HG03103 (cell line): Measurements from ENCODE around the gene DERL2.

Source experiments
- ATAC-seq: cut with Tn5 transposase; IDR thresholded peaks from one replicate; pipeline ENCODE4 v1.9.1; 2021; ENCODE audit warnings: low read depth; ENCODE audit not compliant: unreplicated experiment

Gene DERL2

DNA sequence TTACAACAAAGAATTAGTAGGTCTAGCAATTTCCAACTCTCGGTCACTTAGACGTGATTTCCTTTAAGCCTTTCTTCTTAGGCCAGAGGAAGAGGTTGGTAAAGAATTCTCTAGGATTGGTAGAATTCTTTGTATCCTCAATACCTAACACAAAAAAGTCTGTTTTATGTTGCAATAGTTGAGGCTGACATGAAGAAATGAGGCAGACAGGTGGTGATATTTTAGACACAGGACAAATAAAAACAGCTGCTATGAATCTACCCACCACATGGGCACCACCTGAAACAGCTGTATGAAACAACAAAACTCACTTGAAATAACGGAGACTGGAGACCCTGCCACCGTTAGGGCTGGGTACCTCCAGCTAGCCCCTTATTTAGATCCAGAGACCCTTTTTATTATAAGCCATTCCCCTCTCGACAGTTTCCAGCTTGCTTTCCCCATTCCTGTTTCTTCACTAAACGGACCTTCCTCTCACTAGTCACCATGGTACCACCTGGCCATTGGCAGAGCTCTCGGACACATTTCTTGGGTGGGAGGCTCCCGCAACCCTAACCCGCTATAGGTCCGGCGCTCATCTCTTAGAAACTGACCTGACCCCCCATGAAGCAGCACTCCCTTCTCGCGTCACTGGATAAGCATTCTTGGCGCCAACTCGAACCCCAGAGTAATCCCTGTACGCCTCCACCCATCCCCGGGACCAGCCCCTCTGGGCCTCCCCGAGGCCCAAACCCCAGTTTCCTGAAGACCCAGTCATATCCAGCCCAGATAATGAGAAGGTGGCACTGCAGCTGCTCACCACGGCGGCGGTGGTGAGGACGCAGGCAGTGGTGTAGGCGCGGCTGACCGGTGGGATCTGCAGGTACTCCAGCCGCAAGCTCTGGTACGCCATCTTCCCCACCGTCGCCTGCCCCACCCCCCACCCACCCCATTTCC is at the start of gene DERL2:
Gene DERL2, minus strand, starts transcription at position 909 of the 936 bp plus-strand sequence. Its CDS starts 17 bp downstream, at position 892.
- ATAC-seq: peak; percentile 8

DNA sequence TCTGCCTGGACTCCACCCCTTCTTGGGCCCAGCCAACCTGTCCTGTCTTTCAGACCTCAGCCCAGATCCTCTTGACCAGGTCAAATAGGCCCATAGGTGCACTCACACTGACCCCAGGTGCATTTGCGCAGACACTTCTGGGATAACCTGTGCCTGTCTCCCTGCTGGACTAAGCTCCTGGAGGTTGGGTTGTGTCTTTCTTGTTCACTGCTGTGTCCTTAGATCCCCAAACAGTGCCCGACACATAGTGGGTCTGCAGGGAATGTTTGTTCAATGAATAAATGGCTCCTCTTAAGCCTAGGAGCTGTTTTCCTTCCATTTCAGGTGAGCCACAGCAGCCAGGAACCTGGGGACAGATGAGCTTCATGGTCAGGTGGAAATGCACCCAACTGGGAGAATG is 49.5 kb upstream of the DERL2 start:
- ATAC-seq: no peak

DNA sequence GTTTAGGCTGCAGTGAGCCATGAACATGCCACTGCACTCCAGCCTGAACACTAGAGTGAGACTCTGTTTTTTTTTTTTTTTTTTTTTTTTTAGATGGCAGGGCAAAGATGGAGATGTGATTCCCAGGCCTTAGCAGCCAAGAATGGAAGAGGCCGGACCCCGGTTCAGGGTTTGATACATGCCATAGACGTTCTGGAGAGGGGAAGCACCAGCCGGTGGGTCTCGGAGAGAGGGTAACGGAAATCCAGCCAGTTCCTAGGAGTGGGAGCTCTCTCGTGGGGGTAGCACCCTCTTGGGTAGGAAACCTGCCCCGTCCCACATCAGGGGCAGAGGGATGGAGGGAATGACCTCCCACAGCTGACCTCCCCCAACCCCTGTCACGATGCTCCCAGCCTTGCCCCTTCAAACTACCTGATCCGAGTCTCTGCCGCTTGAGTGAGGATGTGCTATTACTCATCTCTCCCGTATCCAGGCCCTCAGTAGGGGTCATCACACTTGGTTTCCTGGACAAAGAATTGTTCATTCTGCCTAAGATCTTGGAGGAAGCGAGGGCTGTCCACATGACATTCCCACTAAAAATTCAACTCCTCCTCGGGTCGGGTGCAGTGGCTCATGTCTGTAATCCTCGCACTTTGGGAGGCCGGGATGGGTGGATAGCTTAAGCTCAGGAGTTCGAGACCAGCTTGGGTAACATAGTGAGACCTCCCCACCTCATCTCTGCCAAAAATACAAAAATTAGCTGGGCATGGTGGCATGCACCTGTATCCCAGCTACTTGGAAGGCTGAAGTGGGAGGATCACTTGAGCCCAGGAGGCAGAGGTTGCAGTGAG is 47.7 kb upstream of the DERL2 start:
- ATAC-seq: no peak

DNA sequence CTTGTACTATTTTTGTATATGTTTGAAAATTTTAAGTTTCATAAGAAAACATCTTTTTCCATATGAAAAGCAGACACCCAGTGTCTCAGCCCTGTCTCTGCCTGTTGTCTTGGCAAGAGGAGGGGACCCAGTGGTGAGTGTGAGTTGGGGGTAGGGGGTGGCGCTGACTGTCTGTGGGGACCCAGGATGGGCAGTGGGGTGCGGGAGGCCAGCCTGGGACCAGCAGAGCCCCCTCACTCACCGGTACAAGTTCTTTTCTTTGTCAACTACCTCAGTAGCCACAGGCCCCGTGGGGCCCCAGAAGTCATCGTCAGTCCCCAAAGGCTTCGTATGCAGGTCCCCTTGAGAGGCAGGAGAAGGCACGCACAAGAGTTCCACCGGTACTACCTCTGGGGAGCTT is 46.6 kb upstream of the DERL2 start:
- no peak for ATAC-seq

- no peak for ATAC-seq
These were observed 45.1 kb upstream of the DERL2 start for GRCh38 chr17:5531085-5531418.

GRCh38 chr17:5530265-5531084 is 44.5 kb upstream of the DERL2 start:
- ATAC-seq: no peak

DNA sequence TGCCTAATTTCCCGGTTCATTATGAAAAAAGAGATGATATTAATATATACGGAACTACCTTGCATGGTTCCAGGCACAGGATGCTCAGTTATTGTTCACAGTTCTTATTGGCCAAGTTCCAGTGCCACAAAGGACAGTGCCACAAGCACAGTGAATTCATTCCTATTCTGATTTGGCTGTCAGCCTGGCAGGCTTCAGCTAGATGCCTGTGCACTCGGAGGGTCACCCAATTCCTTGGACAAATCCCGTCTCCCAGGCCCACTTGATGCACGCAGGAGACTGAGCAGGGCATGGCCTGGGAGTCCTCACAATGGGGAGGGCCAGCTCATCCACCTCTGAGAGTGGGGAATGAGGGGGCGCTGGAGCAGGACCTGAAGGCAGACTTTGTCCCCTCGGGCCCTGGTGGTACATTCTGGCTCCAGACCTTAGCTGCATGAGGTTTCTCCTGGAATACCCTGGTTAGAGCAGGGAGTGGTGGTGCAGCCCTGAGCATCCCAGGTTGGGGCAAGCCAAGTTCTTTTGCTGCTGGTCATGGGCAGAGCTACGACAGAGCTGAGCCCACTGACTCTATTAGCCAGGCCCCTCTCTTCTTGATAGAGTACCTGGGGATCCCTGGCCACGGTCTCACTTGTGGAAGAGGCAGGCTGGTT is 41.7 kb upstream of the DERL2 start:
- no peak for ATAC-seq

GRCh38 chr17:5526821-5527598 is 41.0 kb upstream of the DERL2 start:
- ATAC-seq: no peak

- no peak for ATAC-seq
These were observed 37.3 kb upstream of the DERL2 start for GRCh38 chr17:5523249-5523648.

- no peak for ATAC-seq
These were observed 36.5 kb upstream of the DERL2 start for GRCh38 chr17:5522476-5522875.

- ATAC-seq: no peak
These were observed 30.2 kb upstream of the DERL2 start for GRCh38 chr17:5516060-5516792.

- no peak for ATAC-seq
These were observed 29.0 kb upstream of the DERL2 start for GRCh38 chr17:5514976-5515375.

DNA sequence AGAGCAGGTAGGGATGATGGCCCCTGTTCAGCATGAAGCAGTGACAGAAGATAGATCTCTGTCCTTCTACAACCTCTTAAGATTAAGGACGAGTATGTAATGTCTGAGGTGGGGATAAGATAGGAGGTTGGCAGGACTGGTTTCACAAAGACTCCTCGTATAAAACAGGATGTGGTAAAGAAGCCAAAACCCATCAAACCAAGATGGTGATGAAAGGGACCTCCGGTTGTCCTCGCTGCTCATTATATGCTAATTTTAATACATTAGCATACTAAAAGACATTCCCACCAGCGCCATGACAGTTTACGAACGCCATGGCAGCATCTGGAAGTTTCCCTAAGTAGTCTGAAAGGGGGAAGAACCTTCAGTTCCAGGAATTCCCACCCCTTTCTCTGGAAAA is 27.6 kb upstream of the DERL2 start:
- ATAC-seq: no peak

DNA sequence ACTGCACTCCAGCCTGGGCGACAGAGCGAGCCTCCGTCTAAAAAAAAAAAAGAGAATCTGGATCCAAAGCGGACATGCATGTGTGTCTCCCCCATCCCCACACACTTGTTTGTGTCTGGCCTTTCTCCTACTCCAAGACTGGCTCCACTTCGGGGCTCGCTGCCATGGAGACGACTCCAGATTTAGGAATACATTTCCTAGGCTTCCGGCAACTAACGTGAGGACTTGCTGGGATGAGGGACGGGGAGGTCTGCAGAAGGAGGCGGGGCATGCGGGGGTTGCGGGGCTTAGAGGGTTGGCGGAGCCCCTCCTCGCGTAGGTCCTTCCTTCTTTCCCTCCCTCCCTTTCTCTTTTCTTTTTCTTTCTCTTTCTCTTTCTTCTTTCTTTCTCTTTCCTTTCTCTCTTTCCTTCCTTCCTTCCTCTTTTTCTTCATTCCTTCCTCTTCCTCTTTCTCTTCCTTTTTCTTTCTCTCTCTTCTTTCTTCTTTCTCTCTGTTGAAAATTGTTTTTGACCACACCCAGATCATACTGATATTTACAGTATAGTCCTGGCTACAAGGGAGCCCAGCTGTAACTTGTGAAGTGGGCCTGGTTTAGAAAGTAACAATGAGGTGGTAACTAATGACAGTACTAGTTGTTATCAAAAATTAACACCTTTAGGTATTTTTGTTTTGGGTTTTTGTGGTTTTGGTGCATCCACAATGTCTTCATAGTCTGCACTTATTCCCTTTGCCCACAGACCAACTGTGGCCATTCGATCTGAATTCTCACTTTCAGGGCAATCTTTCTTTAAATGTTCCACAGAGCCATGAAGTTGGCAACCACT is 25.6 kb upstream of the DERL2 start:
- no peak for ATAC-seq

DNA sequence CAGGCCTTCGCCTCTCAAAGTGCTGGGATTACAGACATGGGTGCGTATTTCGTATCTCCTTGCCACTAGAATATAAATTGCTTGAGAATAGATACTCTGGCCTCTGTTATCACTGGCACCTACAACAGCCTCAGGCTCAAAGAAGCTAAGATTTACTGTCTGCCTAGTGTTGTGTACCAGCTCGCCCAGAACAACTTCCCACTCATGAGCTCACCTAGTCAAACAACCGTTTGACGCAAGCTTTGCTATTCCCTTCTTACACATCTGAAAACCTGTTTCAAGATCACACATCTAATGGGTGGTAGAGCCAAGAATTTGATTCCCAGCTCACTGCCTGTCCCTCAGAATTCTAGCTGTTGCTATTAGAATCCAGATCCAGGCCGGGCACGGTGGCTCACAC is 24.8 kb upstream of the DERL2 start:
- ATAC-seq: no peak

DNA sequence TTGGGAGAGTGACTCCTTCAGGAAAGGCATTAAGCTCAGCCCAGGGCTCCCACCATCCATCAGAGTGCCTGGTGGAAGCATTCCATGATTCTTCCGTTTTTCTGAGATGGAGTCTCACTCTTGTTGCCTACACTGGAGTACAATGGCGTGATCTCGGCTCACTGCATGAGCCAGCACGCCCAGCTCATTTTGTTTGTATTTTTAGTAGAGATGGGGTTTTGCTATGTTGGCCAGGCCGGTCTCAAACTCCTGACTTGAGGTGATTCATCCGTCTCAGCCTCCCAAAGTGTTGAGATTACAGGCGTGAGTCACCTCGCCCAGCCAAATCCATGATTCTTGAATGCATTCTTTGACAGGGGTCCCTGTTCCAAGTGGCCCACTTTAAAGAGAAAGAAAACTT is 23.5 kb upstream of the DERL2 start:
- ATAC-seq: no peak

GRCh38 chr17:5508810-5509209 is 22.8 kb upstream of the DERL2 start:
- no peak for ATAC-seq

- ATAC-seq: no peak
These were observed 20.3 kb upstream of the DERL2 start for GRCh38 chr17:5506307-5506706.
